Gastrocnemius medialis (tissue), 4 donors: Measurements from ENCODE around the gene PARG.

Source experiments
- POLR2A ChIP-seq, 2 donors: fragments of 450-650 bp; IDR thresholded peaks; one replicate each; pipeline ENCODE4 v1.6.1; 2017; ENCODE audit warnings: antibody characterized with exemption in 2 of 2, mild to moderate bottlenecking in 2 of 2, moderate library complexity in 2 of 2
- TF ChIP-seq, protein P1 (sequence below), 5 experiments: fragments of 450-650 bp in 3 of 5; fragments of 200-600 bp in 2 of 5; sonication (generic) in 2 of 5; IDR thresholded peaks in 4 of 5; conservative IDR thresholded peaks in 1 of 5; 1 replicate in 4 of 5; 2 replicates in 1 of 5; pipeline ENCODE4 v1.5.1; 2016 to 2019; ENCODE audit warnings: antibody characterized with exemption in 5 of 5, mild to moderate bottlenecking in 3 of 5, moderate library complexity in 3 of 5

- TF ChIP-seq, protein P1, sequence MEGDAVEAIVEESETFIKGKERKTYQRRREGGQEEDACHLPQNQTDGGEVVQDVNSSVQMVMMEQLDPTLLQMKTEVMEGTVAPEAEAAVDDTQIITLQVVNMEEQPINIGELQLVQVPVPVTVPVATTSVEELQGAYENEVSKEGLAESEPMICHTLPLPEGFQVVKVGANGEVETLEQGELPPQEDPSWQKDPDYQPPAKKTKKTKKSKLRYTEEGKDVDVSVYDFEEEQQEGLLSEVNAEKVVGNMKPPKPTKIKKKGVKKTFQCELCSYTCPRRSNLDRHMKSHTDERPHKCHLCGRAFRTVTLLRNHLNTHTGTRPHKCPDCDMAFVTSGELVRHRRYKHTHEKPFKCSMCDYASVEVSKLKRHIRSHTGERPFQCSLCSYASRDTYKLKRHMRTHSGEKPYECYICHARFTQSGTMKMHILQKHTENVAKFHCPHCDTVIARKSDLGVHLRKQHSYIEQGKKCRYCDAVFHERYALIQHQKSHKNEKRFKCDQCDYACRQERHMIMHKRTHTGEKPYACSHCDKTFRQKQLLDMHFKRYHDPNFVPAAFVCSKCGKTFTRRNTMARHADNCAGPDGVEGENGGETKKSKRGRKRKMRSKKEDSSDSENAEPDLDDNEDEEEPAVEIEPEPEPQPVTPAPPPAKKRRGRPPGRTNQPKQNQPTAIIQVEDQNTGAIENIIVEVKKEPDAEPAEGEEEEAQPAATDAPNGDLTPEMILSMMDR (IDR thresholded peaks at IDR 0.05 in 4 of 5, conservative IDR thresholded peaks at IDR 0.05 in 1 of 5): no peak
- TF ChIP-seq POLR2A (IDR thresholded peaks at IDR 0.05): no peak
Measured at GRCh38 chr10:49833168-49833567, 108.7 kb downstream of the PARG start.
